IMR-90 (cell line): ENCODE results near the gene ICAM1.

Source experiments
- BHLHE40 ChIP-seq: fragments of 150-350 bp; IDR thresholded peaks from 2 replicates; pipeline ENCODE4 v1.6.1; 2016; ENCODE audit warnings: mild to moderate bottlenecking, low read depth, low read length
- CTCF ChIP-seq: conservative IDR thresholded peaks from 2 replicates; pipeline ENCODE4 v1.5.1; 2012; ENCODE audit warnings: mild to moderate bottlenecking, low read depth, low read length, improper control_type of control experiment
- FOS ChIP-seq: fragments of 150-350 bp; IDR thresholded peaks from 2 replicates; pipeline ENCODE4 v1.6.1; 2016; ENCODE audit warnings: low read depth, low read length
- MAZ ChIP-seq: IDR thresholded peaks from 2 replicates; pipeline ENCODE4 v1.6.1; 2012; ENCODE audit warnings: low read depth, mild to moderate bottlenecking, low read length, improper control_type of control experiment, moderate library complexity, borderline replicate concordance
- POLR2A ChIP-seq: IDR thresholded peaks from 2 replicates; pipeline ENCODE4 v1.6.1; 2012; ENCODE audit warnings: mild to moderate bottlenecking, low read depth, low read length
- RAD21 ChIP-seq: IDR thresholded peaks from 2 replicates; pipeline ENCODE4 v1.6.1; 2012; ENCODE audit warnings: low read length, improper control_type of control experiment
- RFX5 ChIP-seq: IDR thresholded peaks from 2 replicates; pipeline ENCODE4 v1.8.0; 2012; ENCODE audit warnings: low read depth, mild to moderate bottlenecking, low read length, moderate library complexity

- TF ChIP-seq CTCF: no peak
- TF ChIP-seq MAZ: no peak
- no peak for TF ChIP-seq POLR2A
- no peak for TF ChIP-seq RFX5
- TF ChIP-seq RAD21: no peak
- TF ChIP-seq FOS: no peak
- TF ChIP-seq BHLHE40: no peak
These were observed 14.0 kb downstream of the ICAM1 start for GRCh38 chr19:10284960-10285278.
